Body of pancreas (tissue), 4 donors: ENCODE data around the gene PLEKHO1. TPM values are rescaled to one million over a fixed set of nuclear protein-coding genes. Genes with fewer than 3 reads are reported as not detected.

Source experiments
- ATAC-seq: fragments of 150-250 bp; one replicate; pipeline ENCODE4 v1.9.1; 2016
- DNase-seq, 4 donors: peaks; one replicate each; pipeline ENCODE4 v3.0.0-alpha.2; 2019
- H3K27ac ChIP-seq, 4 donors: fragments of 200-600 bp; sonication (generic); 1 replicate in 3 of 4; 2 replicates in 1 of 4; pipeline versions ENCODE4 v1.5.1 to v1.6.1; 2016 to 2019; ENCODE audit warnings: mild to moderate bottlenecking in 1 of 4, mixed read lengths in 1 of 4, moderate library complexity in 1 of 4
- H3K27me3 ChIP-seq, 2 donors: fragments of 200-600 bp; sonication (generic); one replicate each; pipeline ENCODE4 v1.6.0; 2016; ENCODE audit warnings: mild to moderate bottlenecking in 1 of 2
- H3K36me3 ChIP-seq, 2 donors: fragments of 200-600 bp; sonication (generic); replicated peaks in 1 of 2; 2 replicates each; pipeline ENCODE4 v1.5.1; 2016; ENCODE audit warnings: low read depth in 2 of 2; ENCODE audit not compliant: insufficient read depth in 1 of 2
- H3K4me1 ChIP-seq: fragments of 200-600 bp; sonication (generic); one replicate; pipeline ENCODE4 v1.6.0; 2016
- H3K4me3 ChIP-seq, 2 donors: fragments of 200-600 bp; sonication (generic); 1 replicate in 1 of 2; 2 replicates in 1 of 2; pipeline ENCODE4 v1.5.1; 2016 to 2019
- H3K9me3 ChIP-seq, 3 donors: fragments of 200-600 bp; sonication (generic); 1 replicate in 2 of 3; 2 replicates in 1 of 3; pipeline ENCODE4 v1.5.1; 2016
- CTCF ChIP-seq, 7 experiments: fragments of 450-650 bp in 4 of 7; fragments of 200-600 bp in 3 of 7; sonication (generic) in 3 of 7; IDR thresholded peaks; one replicate each; pipeline ENCODE4 v1.5.1; 2016 to 2019; ENCODE audit warnings: antibody characterized with exemption in 7 of 7
- POLR2A ChIP-seq, 3 donors: fragments of 450-650 bp; IDR thresholded peaks; one replicate each; pipeline ENCODE4 v1.6.1; 2016; ENCODE audit warnings: antibody characterized with exemption in 3 of 3, mild to moderate bottlenecking in 2 of 3
- WGBS, 2 donors: methylation state at CpG; one replicate each; pipeline ENCODE4 v1.1.5; 2017; 5-methylcytosine and 5-hydroxymethylcytosine counted together
- intact Hi-C: fragments of 100-400 bp; cut with DNase I; formaldehyde crosslinking; loops from one replicate; pipeline ENCODE4 v1.15.1; 2023
- total RNA-seq, 2 donors: library from RNA; depleted of rRNA; stranded (reverse); fragments of >200 nt; gene quantifications; one replicate each; pipeline ENCODE4 v1.1.0, GENCODE V29; 2016

The PLEKHO1 gene
- total RNA-seq, 2 donors from 2014 or later, result 5.3 to 7.0 TPM

- WGBS, 2 donors, result 58% methylated on average over 1 of the region's 1 CpG
- TF ChIP-seq CTCF (IDR thresholded peaks at IDR 0.05), result no peak
- no peak for TF ChIP-seq POLR2A (IDR thresholded peaks at IDR 0.05)
- H3K4me3 ChIP-seq, result no peak overlapping the region
- H3K4me1 ChIP-seq, result no peaks in the 10 kb centered on the region
- no peaks in the 10 kb centered on the region for H3K36me3 ChIP-seq
- intact Hi-C loops, result no loop called here
- ATAC-seq, result no peak
- H3K27me3 ChIP-seq, result no peaks in the 10 kb centered on the region
- H3K27ac ChIP-seq, result no peak overlapping the region
- no peaks in the 10 kb centered on the region for H3K9me3 ChIP-seq
- DNase-seq, result no peak
Measured at GRCh38 chr1:150121236-150121862, 28.4 kb upstream of the PLEKHO1 start.

- H3K27ac ChIP-seq, result no peak overlapping the region
- H3K27me3 ChIP-seq, result no peaks in the 10 kb centered on the region
- no peak for TF ChIP-seq CTCF (IDR thresholded peaks at IDR 0.05)
- TF ChIP-seq POLR2A (IDR thresholded peaks at IDR 0.05), result no peak
- intact Hi-C loops, result no loop called here
- ATAC-seq (no peak), DNase-seq (no peak)
- H3K9me3 ChIP-seq, result no peaks in the 10 kb centered on the region
- no peaks in the 10 kb centered on the region for H3K4me1 ChIP-seq
- no peak overlapping the region for H3K4me3 ChIP-seq
- WGBS, 2 donors, result 89 to 94% methylated on average over 2 of the region's 2 CpGs
- H3K36me3 ChIP-seq, result no peaks in the 10 kb centered on the region
Measured at GRCh38 chr1:150126811-150127210, 22.9 kb upstream of the PLEKHO1 start.

GRCh38 chr1:150127464-150127863 is 22.3 kb upstream of the PLEKHO1 start:
- no peak overlapping the region for H3K4me3 ChIP-seq
- intact Hi-C loops, result no loop called here
- TF ChIP-seq POLR2A (IDR thresholded peaks at IDR 0.05), result no peak
- no peak for TF ChIP-seq CTCF (IDR thresholded peaks at IDR 0.05)
- ATAC-seq (no peak), DNase-seq (no peak)
- no peak overlapping the region for H3K27ac ChIP-seq
- no peaks in the 10 kb centered on the region for H3K36me3 ChIP-seq
- no peaks in the 10 kb centered on the region for H3K9me3 ChIP-seq
- H3K4me1 ChIP-seq, result no peaks in the 10 kb centered on the region
- no peaks in the 10 kb centered on the region for H3K27me3 ChIP-seq

GRCh38 chr1:150127868-150128267 is 21.8 kb upstream of the PLEKHO1 start:
- H3K4me3 ChIP-seq, result no peak overlapping the region
- 93 to 95% methylated on average over 7 of the region's 7 CpGs for whole genome bisulfite sequencing, 2 donors
- intact Hi-C loops, result no loop called here
- ATAC-seq (no peak), DNase-seq (no peak)
- no peaks in the 10 kb centered on the region for H3K4me1 ChIP-seq
- no peak overlapping the region for H3K27ac ChIP-seq
- no peaks in the 10 kb centered on the region for H3K27me3 ChIP-seq
- no peaks in the 10 kb centered on the region for H3K9me3 ChIP-seq
- H3K36me3 ChIP-seq, result no peaks in the 10 kb centered on the region
- TF ChIP-seq POLR2A (IDR thresholded peaks at IDR 0.05), result no peak
- TF ChIP-seq CTCF (IDR thresholded peaks at IDR 0.05), result no peak

- Histone ChIP-seq H3K36me3 (no peaks in the 10 kb centered on the region), H3K9me3 (no peaks in the 10 kb centered on the region), H3K4me1 (no peaks in the 10 kb centered on the region), H3K27ac (no peak overlapping the region), H3K27me3 (no peaks in the 10 kb centered on the region), H3K4me3 (no peak overlapping the region)
- TF ChIP-seq CTCF (IDR thresholded peaks at IDR 0.05) (no peak), POLR2A (IDR thresholded peaks at IDR 0.05) (no peak)
- no peak for ATAC-seq
- WGBS, 2 donors, result 95 to 96% methylated on average over 1 of the region's 1 CpG
- intact Hi-C loops, result no loop called here
- DNase-seq, result no peak
Measured at GRCh38 chr1:150132372-150132771, 17.3 kb upstream of the PLEKHO1 start.
